ENCODE results near the gene KDELR1. TPM values are rescaled to one million over a fixed set of nuclear protein-coding genes. Genes with fewer than 3 reads are reported as not detected.
A peak's percentile ranks its signal among the peaks of the same experiment; 100 is the strongest.

KDELR1 gene
- total RNA-seq = 100 to 1,000 TPM in 1 of 2 donors, 10 to 100 TPM in 1; 81.4 to 103 TPM
- long read RNA-seq, transcript KDELR1-203 (4 exons, 1,594 nt) = minor isoform, 12 of 54 reads
- long read RNA-seq, transcript KDELR1-201 (5 exons, 1,557 nt) = major isoform, 41 of 54 reads
- long read RNA-seq, partial matches to known transcripts = 1 of 54 reads
- long read RNA-seq, other reads (novel, unspliced or antisense) = 0 of 54 reads

DNA sequence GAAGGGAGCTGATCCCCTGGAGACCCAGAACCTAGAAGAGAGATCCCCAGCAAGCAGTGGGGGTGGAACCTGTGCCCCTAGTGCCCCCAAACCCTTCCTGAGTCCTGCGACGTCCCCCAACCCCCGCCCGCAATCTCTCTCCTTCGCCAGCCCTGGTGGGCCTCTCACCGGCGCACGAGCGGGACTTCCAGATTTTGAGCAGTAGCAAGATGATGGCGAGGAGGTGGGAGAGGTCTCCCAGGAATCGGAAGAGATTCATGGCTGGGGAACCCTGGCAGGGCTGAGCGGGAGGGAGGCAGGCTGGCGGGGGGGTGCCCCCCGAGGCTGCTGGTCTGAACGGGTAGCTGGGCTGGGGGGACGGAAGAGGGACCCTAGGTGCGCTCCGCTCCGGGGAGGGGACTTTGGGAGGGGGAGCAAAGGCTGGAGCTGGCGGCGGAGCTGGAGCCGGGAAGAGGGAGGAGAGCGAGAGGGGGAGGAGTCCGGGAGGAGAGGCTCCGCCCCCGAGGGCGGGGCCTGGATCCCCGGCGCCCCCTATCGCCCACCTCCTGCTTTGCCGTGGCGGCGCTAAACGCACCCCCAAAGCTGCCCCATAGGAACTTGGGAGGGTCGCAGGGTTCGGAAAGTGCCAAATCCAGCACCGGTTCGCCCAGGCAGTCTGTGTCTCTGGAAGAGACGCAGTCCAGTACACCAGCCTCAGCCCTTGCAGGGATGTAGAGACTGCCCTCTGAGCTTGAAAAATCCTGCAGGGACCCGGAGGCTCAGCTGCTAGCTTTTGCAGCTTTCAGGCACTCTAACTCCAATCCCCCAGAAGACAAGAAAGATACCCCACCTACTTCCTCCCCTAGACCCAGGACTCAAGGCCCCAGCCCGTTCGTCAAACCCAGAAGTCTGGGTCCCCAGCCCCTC lies at the start of gene KDELR1:
TSS of gene KDELR1 (minus strand) at position 452 of the 906 bp plus-strand sequence. CDS start at position 259, 193 bp downstream.
- ATAC-seq (peak; percentile 94), DNase-seq (peak; percentile 78)
- intact Hi-C loops (cut with DNase I) = no loop called here

DNA sequence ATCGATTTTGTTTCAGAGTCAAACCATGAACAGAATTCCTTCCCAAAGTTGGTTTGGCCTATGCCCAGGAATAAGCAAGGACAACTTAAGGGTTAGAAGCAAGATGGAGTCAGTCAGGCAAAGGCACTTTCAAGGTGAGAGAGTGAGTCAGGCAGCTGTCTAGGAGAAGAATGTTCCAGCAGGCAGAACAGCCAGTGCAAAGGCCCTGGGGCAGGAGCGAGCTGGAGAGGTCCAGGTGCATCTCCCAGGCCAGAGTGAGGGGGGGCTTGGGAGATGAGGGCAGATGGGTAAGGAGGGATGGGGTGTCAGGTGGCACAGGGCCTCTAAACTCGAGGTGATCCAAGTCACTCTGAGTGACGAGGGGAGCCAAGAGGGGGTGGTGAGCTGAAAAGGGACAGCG lies 45.2 kb upstream of the KDELR1 start:
- intact Hi-C loops (cut with DNase I) = no loop called here
- ATAC-seq (no peak), DNase-seq (no peak)

- DNase-seq (no peak), ATAC-seq (no peak)
- intact Hi-C loops (cut with DNase I) = no loop called here
These were observed 42.0 kb upstream of the KDELR1 start for GRCh38 chr19:48433337-48433736.

GRCh38 chr19:48428670-48429069 lies 37.3 kb upstream of the KDELR1 start:
- DNase-seq = no peak
- ATAC-seq = no peak
- intact Hi-C loops (cut with DNase I) = no loop called here

DNA sequence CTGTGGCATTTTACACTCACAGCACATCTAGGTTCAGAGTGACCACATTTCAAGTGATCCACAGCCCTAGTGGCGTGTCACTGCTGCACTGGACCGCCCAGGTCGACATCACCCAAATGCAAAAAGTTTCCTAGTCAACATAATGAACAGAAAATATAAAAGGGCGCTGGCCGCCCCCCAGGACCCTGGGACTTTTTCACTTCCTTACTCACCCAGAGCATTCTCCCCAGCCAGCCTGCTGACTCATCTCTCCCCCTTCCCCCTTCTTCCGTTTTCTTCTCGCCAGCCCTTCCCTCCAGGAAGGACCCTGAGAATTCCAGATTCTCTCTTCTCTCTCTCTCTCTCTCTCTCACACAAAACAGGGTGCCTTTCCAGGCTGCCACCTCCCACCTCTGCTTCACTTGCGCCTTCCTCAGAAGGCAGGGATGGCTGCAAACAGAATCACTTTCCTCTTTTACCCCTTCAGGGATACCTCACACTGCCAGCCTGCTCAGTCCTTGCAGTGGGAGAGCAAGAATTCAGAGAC lies 33.4 kb upstream of the KDELR1 start:
- no peak for DNase-seq
- intact Hi-C loops (cut with DNase I) = no loop called here
- peak; percentile 55 to 75 for ATAC-seq

- intact Hi-C loops (cut with DNase I) = no loop called here
- peak in 1 of 2 donors; percentile 24 for ATAC-seq
These were observed 30.2 kb upstream of the KDELR1 start for GRCh38 chr19:48421548-48421947.

GRCh38 chr19:48419158-48419920 lies 28.0 kb upstream of the KDELR1 start:
- peak; percentile 52 for DNase-seq
- peak; percentile 33 to 58 for ATAC-seq
- intact Hi-C loops (cut with DNase I) = no loop called here

More at GRCh38 chr19:48421548-48421947, 30.2 kb upstream of the KDELR1 start:
- no peak for DNase-seq

DNA sequence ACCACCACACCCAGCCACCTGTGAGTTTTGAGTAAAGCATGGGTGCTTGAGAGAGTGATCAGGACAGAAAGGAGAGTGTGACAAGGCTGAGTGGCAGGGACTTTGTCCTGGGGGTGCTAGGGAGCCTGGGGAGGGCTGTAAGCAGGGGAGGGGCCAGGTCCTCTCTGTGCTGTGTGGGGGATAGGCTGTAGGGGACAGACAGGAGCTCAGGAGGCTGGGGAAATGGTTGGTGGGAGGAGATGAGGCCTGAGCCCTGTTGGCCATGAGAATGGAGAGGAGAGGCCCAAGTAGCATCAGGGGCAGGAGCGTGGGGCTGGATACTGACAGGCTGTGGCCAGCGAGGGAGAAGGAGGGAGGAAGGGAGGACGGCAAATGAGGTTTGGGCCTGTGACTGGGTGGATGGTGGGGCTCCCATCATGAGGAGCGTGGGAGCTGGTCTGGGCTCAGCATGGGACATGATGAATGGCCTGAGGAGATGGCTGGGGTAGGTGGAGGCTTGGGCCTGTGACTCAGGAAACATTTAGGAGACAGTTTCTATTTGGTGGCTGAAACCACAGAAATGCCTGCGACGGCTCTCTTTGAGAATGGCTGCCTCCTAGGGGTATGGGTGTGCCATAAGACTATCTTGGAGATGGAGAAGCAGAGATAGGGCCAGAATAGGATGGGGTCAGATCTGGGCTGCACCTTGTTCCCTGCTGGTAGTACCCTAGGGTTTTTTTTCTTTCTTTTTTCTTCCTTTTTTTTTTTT lies 27.1 kb upstream of the KDELR1 start:
- intact Hi-C loops (cut with DNase I) = no loop called here
- DNase-seq (no peak), ATAC-seq (no peak)

DNA sequence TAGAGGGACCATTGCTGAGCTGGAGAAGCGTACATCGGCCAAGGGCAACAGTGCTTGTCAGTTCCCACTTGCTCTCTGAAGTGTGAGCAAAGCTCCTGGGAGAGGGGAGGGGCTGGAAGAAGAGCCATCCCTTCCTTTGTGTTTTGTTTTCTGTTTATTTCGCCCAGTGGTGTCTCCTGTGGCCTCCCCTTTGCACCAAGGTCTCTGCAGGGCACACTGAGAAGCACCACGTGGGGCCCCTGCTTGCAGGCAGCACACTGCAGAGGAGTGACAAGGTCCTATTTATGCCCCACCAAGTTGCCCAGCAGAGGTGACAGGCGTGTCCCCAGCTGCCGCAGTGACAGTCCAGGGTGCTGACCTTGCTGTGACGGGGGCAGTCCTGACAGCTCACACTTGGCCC lies 26.1 kb upstream of the KDELR1 start:
- intact Hi-C loops (cut with DNase I) = no loop called here
- ATAC-seq (no peak), DNase-seq (no peak)

- DNase-seq (no peak), ATAC-seq (no peak)
These were observed 24.5 kb upstream of the KDELR1 start for GRCh38 chr19:48415806-48416221.

GRCh38 chr19:48415395-48415794 lies 24.0 kb upstream of the KDELR1 start:
- intact Hi-C loops (cut with DNase I) = no loop called here
- ATAC-seq = peak; percentile 84 to 96
- peak; percentile 89 for DNase-seq

More at GRCh38 chr19:48415806-48416221, 24.5 kb upstream of the KDELR1 start:
- intact Hi-C loops (cut with DNase I) = no loop called here

GRCh38 chr19:48413879-48414587 lies 22.7 kb upstream of the KDELR1 start:
- no peak for DNase-seq
- ATAC-seq = no peak
- intact Hi-C loops (cut with DNase I) = no loop called here

GRCh38 chr19:48405850-48406249 lies 14.5 kb upstream of the KDELR1 start:
- no peak for DNase-seq
- intact Hi-C loops (cut with DNase I) = no loop called here
- ATAC-seq = no peak

- intact Hi-C loops (cut with DNase I) = no loop called here
- DNase-seq (no peak), ATAC-seq (no peak)
These were observed 13.8 kb upstream of the KDELR1 start for GRCh38 chr19:48405010-48405659.

GRCh38 chr19:48403606-48404005 lies 12.3 kb upstream of the KDELR1 start:
- DNase-seq (no peak), ATAC-seq (peak; percentile 21 to 71)
- intact Hi-C loops (cut with DNase I) = no loop called here

- intact Hi-C loops (cut with DNase I) = no loop called here
- DNase-seq (no peak), ATAC-seq (no peak)
These were observed 9.9 kb upstream of the KDELR1 start for GRCh38 chr19:48401287-48401686.

- DNase-seq (peak; percentile 65), ATAC-seq (peak; percentile 62 to 76)
- intact Hi-C loops (cut with DNase I) = no loop called here
These were observed 8.8 kb upstream of the KDELR1 start for GRCh38 chr19:48400018-48400742.
